BJ (cell line): ENCODE results near the gene AKAP6. TPM values are rescaled to one million over a fixed set of nuclear protein-coding genes. Genes with fewer than 3 reads are reported as not detected.

Experiments used
- CTCF ChIA-PET: fragments of 350-600 bp; formaldehyde crosslinking; extraction: SDS; loops from one replicate; lab custom pipeline; 2021; ENCODE audit warnings: antibody characterized with exemption, inconsistent platforms; lab: Yijun Ruan, JAX
- POLR2A ChIA-PET: fragments of 300-600 bp; sonication (Branson Sonifier 250); formaldehyde crosslinking; extraction: SDS; loops from one replicate; lab custom pipeline; 2021; ENCODE audit warnings: antibody characterized with exemption; lab: Charles Lee
- DNase-seq: peaks from one replicate; pipeline ENCODE4 v3.0.0-alpha.2; 2011; ENCODE audit warnings: low read depth
- H3K27me3 ChIP-seq: 2 replicates; pipeline ENCODE4 v1.6.0; 2011; ENCODE audit warnings: low read length; ENCODE audit not compliant: control insufficient read depth, insufficient read depth
- H3K36me3 ChIP-seq: 2 replicates; pipeline ENCODE4 v1.5.1; 2011; ENCODE audit warnings: low read length; ENCODE audit not compliant: control insufficient read depth, insufficient read depth
- H3K4me3 ChIP-seq: 2 replicates; pipeline ENCODE4 v1.5.1; 2011; ENCODE audit warnings: low read depth, mild to moderate bottlenecking, control low read depth, low read length
- polyA plus RNA-seq: library from polyadenylated mRNA; depleted of rRNA; stranded (reverse); fragments of >200 nt; gene quantifications from 2 replicates; pipeline ENCODE4 v1.2.3, GENCODE V29; 2011
- TF ChIP-seq, protein P1 (sequence below): IDR thresholded peaks from 2 replicates; pipeline ENCODE4 v1.5.1; 2011; ENCODE audit warnings: low read depth, mild to moderate bottlenecking, control low read depth, inconsistent platforms, low read length, moderate library complexity; ENCODE audit not compliant: insufficient read depth

Gene AKAP6
- polyA plus RNA-seq, 1 experiment: 18.5 TPM

DNA sequence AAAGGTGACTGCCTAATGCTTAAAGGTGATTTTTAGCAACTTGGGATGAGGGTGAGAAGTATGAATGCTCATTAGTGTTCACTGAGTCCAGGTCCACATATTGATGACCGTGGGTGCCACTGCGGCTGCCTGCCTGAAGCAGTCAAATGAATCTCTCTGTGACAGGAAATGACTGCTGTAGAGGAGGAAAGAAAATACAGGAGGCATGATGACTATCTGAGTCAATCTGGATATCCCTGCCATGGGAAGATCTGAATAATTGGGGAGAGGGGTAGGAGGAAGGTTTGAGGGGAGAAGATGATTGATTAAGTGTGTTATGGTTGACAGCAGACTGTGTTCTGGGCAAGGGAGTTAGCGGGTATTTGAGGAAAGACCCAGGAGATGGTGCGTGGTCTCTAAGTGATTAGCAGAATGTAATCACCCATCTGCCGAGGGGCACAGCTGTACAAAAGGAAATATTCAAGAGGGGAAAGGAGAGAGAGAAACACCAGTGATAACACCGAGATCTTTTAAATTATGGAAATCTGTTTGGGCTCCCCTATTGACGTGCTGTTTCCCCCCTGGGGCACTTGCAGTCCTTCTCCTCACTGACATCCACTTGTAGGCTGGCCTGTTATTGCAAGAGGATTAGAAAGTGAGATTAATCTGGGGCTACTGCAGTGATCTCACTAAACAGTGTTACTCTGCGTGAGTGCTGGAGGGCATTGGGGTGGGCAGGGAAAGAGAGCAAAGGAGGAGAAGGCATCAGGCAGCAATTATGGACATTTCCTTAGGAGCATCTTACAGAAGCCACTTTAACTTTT, 97.7 kb downstream of the AKAP6 start:
- POLR2A ChIA-PET: no interaction called here
- Histone ChIP-seq H3K27me3 (no peaks in the 10 kb centered on the region), H3K36me3 (no peaks in the 10 kb centered on the region), H3K4me3 (no peak overlapping the region)
- DNase-seq: no peak
- CTCF ChIA-PET: interaction anchor here (0.9 kb wide), 1 partner anchor 19 kb away, joined by 3 read pairs; no protein-coding TSS in a partner anchor
- TF ChIP-seq, protein P1, sequence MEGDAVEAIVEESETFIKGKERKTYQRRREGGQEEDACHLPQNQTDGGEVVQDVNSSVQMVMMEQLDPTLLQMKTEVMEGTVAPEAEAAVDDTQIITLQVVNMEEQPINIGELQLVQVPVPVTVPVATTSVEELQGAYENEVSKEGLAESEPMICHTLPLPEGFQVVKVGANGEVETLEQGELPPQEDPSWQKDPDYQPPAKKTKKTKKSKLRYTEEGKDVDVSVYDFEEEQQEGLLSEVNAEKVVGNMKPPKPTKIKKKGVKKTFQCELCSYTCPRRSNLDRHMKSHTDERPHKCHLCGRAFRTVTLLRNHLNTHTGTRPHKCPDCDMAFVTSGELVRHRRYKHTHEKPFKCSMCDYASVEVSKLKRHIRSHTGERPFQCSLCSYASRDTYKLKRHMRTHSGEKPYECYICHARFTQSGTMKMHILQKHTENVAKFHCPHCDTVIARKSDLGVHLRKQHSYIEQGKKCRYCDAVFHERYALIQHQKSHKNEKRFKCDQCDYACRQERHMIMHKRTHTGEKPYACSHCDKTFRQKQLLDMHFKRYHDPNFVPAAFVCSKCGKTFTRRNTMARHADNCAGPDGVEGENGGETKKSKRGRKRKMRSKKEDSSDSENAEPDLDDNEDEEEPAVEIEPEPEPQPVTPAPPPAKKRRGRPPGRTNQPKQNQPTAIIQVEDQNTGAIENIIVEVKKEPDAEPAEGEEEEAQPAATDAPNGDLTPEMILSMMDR: no peak

DNA sequence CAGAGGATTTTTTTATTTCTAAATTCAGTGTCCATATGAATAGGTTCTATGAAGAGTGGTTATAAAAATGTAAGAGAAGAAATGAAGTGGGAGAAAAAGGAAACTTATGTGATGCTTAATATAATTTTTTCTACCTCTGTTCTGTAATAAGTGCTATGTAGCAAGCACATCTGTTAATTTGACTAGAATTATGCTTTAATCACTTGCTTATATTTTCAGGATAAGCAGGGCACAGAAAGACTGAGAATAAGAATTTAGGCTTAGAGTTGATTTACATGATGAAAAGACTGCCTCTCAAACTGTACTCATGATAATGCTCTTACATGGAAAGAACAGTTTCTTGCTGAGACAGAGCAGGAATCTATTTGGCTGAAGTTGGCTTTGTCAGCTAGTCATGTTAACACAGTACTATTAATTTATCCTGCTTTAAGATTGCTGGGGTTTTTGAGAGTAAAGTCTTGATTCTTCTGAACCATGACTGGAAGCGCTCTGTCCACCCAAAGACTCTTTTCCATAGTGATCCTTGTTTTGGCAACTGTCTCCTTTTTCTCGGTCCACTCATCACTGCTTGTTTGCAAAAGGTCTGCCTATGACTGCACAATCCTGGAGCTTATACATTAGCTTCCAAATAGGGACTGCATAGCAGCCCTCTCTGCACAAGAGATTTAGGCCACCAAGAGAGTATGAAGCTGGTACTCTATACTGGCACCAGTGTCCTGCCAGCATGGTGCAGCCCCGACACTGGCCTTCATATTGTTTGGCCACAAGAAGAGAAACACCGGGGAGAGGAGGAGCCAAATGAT, 98.8 kb downstream of the AKAP6 start:
- POLR2A ChIA-PET: no interaction called here
- Histone ChIP-seq H3K27me3 (no peaks in the 10 kb centered on the region), H3K4me3 (no peak overlapping the region), H3K36me3 (no peaks in the 10 kb centered on the region)
- no peak for DNase-seq
- TF ChIP-seq, protein P1: no peak
- CTCF ChIA-PET: interaction anchor here (0.7 to 0.9 kb wide), 2 partner anchors 26 to 173 kb away, joined by 3 read pairs; no protein-coding TSS in a partner anchor

DNA sequence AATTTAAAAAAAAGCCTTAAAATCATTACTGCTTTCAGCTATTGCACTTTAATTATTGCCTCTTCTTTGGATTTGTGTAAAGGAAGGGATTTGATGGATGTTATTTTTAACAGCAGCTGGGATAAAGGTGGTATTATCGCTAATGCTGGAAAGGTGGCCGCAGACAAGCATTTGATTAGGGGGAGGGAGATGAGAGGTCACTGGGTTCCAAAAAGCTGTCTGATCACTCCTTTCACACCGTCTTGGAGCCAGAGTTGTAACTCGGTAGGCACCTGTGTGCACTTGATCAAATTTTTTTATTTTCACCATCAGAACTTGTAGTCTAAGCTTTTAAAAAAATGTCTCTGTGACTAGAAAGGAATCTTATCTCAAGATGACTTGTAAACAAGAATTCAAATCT, 99.8 kb downstream of the AKAP6 start:
- no peaks in the 10 kb centered on the region for H3K36me3 ChIP-seq
- DNase-seq: no peak
- TF ChIP-seq, protein P1: no peak
- no peak overlapping the region for H3K4me3 ChIP-seq
- ChIA-PET POLR2A (no interaction called here), CTCF (interaction anchor here (0.7 to 1.8 kb wide), 3 partner anchors 25 to 174 kb away, joined by 3 to 5 read pairs (median 3); no protein-coding TSS in a partner anchor)
- H3K27me3 ChIP-seq: no peaks in the 10 kb centered on the region

DNA sequence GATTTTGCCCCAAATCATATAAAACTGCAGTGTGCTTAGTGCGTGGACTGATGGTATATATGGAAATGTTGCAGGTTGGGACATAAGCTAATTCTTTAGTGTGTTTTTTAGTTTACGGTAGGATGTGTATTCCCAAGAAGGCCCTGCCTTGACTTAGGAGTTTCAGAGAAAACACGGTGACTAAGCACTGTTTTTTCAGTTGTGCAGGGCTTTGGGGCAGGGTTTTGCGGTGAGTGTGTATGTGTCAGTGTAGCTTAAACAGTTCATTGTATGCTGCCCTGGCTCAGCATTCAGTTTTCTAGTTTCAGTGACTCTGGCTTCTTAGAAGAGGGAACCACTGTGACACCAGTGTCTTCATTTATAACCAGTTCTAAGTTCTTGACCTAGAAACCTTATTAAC, 101.2 kb downstream of the AKAP6 start:
- no peaks in the 10 kb centered on the region for H3K36me3 ChIP-seq
- TF ChIP-seq, protein P1: no peak
- POLR2A ChIA-PET: no interaction called here
- no peak for DNase-seq
- no peak overlapping the region for H3K4me3 ChIP-seq
- no peaks in the 10 kb centered on the region for H3K27me3 ChIP-seq
- CTCF ChIA-PET: interaction anchor here (1.8 kb wide), 1 partner anchor 63 kb away, joined by 5 read pairs; no protein-coding TSS in a partner anchor
